NCI-H128 (cell line): ENCODE measurements around the gene FHIT.
"Not testable (repeated sequence)": the region's sequence is repeated elsewhere in the genome, so short reads cannot be mapped to it uniquely, and the experiment has no call there.

ENCODE experiments used
- DNase-seq: peaks from one replicate; lab custom pipeline; 2025; ENCODE audit not compliant: unreplicated experiment; lab: John Stamatoyannopoulos, UW

Gene FHIT

GRCh38 chr3:61008153-61008997 is 242.9 kb downstream of the FHIT start:
- DNase-seq = no peak

DNA sequence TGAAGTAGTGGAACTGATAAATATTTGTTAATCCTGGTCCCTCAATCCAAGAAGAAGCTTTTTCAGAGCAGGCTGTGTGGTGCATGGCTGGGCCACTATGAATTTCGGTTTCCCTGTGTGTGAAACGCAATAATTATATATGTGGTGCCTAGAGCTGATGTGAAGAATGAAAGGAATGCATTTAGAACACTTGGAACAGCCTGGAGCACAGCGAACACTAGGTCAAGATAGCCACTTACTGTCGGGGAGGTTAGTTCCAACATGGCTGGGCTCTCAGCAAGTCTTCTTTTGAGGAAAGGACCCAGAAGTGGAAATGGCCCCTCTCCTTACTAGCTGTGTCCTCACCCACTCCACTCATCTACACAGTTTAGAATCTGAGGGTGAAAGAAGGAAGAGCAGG is 245.7 kb downstream of the FHIT start:
- DNase-seq = no peak

DNA sequence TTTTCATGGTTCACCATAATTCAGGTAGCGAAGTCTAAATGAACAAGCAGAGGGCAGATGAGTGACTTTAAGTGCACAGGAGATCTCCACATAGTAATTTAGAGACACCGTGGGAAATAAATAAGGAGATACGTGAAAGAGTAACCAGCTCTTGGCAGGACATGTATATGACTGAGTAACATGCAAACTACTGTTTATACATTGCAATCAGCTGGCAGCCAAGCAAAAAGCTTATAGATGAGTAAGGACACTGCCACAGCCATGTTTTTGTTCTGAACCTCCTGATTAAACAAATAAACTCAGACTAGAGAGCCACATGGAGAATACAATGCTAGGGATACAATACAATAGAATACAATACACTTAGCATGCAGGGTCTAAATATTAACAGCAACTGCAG is 252.4 kb downstream of the FHIT start:
- DNase-seq = no peak

- DNase-seq = no peak
Measured at GRCh38 chr3:60992395-60992794, 258.9 kb downstream of the FHIT start.

DNA sequence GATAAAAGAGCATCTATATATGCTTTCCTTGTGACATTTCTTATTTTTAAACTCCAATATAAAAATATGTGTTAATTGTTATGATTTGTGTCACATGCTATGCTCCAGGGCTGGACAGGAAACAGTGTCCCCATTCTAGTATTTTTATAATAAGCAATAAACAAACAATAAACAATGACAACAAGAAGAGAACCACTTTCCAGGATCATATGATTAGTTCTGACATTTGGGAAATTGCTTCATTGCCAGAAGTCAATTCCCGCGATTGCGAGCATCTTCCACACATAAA is 260.9 kb downstream of the FHIT start:
- no peak for DNase-seq

- no peak for DNase-seq
Measured at GRCh38 chr3:60989626-60990441, 261.4 kb downstream of the FHIT start.

- not testable (repeated sequence) for DNase-seq
Measured at GRCh38 chr3:60987191-60987590, 264.1 kb downstream of the FHIT start.

DNA sequence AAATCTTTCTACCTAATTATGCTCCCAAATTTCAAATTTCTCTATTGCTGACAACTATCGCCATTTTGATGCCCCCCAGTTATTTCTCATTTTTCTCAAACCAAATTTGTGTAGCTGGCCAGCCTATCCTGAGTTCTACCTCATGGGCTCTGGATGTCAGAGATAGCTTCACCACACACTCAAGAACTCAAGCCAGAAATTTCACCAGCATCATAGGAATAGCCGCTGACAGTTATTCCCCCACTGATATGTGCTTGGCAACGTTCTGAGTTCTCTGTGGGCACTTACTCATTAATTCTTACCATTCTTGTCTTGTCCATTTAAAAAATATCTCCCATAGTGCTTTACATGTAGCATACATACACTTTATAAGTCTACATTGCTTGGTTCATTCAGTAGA is 264.7 kb downstream of the FHIT start:
- DNase-seq = no peak

GRCh38 chr3:60983906-60984305 is 267.3 kb downstream of the FHIT start:
- no peak for DNase-seq

DNA sequence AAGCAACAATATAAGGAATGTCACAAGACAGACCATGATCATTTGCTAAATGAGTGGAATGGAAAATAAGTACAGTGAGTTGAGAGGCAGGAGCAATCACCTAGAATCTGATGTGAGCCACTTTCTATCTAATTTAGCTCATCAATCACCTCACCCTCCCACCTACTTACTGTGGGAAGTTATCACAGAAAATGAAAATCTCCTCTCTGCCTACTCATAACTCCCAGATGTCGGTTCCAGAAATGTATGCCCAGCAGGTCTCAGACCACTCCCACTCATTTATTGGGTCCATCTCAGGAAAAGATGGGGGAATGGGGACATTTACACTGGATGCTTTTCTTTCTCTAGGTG is 270.9 kb downstream of the FHIT start:
- DNase-seq = no peak

GRCh38 chr3:60979461-60980341 is 271.6 kb downstream of the FHIT start:
- DNase-seq = no peak

DNA sequence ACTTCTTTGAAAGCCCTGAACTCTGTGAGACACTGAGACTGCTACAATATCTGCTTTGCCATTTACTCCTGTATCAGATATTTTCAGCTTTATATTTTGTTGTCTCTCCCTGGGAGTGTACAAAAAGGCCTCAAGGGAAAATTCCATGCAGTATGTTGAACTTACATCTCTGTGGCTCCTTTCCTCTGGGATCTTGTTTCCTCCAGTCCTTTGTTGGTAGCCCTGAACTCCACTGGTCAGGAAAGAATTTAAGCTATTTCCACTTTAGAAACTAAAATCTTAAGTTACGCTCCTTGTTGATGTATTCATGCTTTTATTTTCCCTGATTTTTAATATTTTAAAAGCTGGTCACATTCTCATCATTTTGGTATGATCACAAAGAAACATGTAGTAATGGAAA is 277.9 kb downstream of the FHIT start:
- no peak for DNase-seq

DNA sequence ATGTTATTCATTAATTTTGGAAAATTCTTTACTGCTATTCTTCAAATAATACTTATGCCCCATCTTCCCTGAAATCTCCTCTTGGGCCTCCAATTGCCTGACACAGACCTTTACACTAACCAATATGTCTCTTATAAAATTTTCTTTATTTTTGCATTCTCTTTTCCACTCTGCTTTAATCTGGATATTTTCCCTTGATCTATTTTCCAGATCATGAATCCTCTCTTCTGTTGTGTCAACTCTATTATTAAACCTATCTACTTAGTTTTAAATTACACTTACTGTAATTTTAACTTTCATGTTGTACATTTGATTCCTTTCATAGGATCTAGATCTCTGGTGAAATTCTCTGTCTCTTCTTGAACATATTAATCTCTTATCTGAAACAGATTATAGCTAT is 278.7 kb downstream of the FHIT start:
- no peak for DNase-seq

DNA sequence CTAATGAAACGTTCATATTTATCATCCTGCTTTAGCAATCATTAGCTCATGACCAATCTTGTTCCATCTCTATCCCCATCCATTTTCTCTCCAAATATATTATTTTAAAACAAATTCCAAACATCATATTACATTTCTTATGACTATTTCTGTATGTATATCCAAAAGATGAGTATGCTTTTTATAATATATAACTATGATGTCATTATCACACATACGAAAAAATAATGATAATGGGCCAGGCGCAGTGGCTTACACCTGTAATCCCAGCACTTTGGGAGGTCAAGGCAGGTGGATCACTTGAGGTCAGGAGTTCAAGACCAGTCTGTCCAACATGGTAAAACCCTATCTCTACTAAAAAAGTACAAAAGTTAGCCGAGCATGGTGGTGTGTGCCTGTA is 280.4 kb downstream of the FHIT start:
- no peak for DNase-seq

GRCh38 chr3:60967141-60967540 is 284.1 kb downstream of the FHIT start:
- DNase-seq = no peak

- DNase-seq = no peak
Measured at GRCh38 chr3:60957541-60957940, 293.7 kb downstream of the FHIT start.

DNA sequence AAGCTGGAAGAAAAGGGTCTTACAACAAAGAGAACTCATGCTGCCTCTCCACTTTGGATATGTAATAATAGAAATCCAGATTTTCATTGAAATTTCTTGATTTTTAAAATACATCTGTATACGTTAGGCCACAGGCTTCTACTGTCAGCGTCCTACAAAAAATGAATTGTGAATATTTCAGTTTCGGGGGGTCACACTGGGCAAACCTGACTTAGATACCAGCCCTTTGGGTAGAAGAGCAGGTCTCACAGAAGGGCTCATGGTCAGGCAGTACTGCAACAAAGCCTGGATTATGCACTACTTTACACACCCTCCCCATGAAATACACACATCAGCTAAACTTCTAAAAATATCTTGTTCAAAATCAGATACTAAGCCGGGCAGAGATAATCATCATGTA is 294.5 kb downstream of the FHIT start:
- no peak for DNase-seq

DNA sequence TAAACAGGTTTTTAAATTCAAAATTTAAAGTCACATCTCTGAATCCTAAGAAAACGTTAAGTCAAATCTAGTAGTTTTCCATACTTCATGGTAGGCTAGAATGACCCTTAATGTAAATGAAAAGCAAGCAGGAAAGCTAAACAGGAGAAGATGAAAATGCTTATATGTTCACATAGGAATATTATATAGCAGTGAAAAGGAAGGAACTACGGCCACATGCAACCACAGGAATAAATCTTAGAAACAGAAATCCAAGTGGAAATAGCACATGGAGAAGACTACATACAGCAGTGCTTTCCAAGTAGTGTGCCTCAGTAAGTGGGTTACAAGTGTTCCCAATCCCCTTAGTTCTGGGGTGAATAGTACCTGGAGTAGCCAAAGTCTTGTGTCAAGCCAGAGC is 296.2 kb downstream of the FHIT start:
- DNase-seq = no peak

- no peak for DNase-seq
Measured at GRCh38 chr3:60954048-60954447, 297.2 kb downstream of the FHIT start.

DNA sequence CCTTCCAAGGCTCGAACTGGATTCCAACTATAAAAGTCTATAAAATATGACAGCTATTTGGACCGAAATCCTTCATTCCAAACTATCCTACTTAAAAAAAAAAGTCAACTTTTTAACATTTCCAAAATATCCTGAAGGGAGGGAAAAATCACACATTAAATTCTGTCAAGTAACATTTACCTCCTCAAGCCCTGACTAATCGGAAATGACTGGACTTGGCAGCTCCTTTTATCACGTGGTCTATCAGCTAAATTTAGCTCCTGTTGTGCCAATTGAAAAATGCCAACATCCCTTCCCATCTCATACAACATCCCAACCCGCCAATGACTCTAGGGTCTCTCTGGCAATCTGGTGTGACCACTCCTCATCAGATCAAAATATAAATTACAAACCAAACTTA is 297.9 kb downstream of the FHIT start:
- no peak for DNase-seq

GRCh38 chr3:60952055-60952454 is 299.2 kb downstream of the FHIT start:
- DNase-seq = no peak

- no peak for DNase-seq
Measured at GRCh38 chr3:60949146-60949545, 302.1 kb downstream of the FHIT start.
